ENCODE data around the gene ST8SIA2.

The ST8SIA2 gene

DNA sequence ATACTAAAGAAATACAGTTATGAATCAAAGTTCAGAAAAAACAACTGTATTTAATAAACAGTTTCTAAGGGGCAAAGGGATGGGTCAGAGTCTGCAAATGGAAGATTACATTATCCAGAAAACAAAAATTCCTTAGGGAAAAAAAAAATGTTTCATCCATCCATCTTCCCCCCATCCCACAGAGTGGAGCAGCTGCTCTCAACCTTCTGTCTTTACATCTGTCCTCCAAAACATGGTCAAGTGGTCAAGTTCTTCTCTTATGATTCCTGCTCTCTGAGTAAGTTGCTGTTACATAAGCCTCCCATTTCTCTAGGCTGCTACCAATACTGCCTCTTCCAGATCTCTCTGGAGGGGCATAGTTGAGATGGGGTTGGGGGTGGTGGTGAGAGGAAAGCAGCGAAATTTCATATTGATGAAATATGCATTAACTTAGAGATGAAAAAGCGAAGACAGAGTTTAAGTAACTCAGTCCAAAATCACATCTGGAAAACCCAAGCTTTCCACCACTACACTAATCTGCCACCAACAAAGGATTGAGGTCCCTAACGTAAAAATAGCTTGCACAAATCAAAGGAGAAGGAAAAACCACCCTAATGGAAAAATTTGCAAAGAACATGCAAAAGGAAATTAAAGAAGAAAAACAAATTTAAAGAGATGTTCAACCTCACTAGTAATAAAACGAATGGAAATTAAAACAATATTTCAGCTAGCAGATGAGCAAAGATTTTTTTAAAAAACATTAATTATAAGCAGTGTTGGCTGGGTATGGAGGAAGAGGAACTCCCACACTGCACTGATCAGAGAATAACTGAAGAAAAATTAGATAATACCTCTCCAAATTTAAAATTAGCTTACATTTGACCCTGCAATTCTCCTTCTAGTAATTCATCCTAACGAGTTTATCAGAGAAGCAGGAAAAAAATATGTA is 109.5 kb downstream of the ST8SIA2 start:
- TF ChIP-seq, protein P1, sequence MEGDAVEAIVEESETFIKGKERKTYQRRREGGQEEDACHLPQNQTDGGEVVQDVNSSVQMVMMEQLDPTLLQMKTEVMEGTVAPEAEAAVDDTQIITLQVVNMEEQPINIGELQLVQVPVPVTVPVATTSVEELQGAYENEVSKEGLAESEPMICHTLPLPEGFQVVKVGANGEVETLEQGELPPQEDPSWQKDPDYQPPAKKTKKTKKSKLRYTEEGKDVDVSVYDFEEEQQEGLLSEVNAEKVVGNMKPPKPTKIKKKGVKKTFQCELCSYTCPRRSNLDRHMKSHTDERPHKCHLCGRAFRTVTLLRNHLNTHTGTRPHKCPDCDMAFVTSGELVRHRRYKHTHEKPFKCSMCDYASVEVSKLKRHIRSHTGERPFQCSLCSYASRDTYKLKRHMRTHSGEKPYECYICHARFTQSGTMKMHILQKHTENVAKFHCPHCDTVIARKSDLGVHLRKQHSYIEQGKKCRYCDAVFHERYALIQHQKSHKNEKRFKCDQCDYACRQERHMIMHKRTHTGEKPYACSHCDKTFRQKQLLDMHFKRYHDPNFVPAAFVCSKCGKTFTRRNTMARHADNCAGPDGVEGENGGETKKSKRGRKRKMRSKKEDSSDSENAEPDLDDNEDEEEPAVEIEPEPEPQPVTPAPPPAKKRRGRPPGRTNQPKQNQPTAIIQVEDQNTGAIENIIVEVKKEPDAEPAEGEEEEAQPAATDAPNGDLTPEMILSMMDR (IDR thresholded peaks at IDR 0.05; ENCODE audit: extremely low read depth, missing control alignments): no peak
- DNase-seq (ENCODE audit: low spot score): no peak

DNA sequence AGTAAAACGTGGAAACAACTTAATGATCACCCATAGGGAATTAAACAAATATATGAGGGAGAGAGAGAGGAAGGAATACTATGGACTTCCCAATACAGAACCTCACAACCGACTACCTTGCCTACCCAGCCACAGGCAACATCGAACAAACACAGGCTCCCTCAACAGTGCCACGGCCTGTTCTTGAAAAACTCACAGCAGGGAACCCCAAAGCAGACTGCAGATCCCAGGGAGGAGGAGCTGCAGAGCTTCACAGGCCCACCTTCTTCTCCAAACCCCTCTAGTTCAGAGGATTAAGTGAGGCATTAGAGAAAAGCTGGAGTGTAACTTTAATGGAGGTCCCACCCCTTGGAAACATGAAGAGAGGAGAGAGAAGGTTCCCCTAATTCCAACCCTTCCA is 110.2 kb downstream of the ST8SIA2 start:
- no peak for DNase-seq (ENCODE audit: low spot score)
- TF ChIP-seq, protein P1 (IDR thresholded peaks at IDR 0.05; ENCODE audit: extremely low read depth, missing control alignments): no peak

DNA sequence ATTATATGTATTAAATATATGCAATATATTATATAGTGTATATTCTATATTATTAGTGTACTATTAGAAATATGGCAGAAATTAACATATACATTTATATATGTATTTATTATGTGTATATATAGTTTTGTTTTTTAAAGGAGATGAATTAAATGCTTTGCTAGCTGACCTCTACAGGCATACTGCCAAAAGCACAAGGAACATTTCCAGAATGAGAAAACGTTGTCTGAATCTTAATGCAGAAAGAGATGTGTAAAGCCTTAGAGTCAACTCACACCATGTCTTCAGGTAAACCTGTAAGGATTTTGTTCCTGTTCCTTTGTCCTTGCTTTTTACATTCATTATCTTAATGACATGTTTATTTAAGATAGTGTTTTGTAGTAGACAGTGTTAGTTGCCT is 111.9 kb downstream of the ST8SIA2 start:
- TF ChIP-seq, protein P1 (IDR thresholded peaks at IDR 0.05; ENCODE audit: extremely low read depth, missing control alignments): no peak
- no peak for DNase-seq (ENCODE audit: low spot score)

DNA sequence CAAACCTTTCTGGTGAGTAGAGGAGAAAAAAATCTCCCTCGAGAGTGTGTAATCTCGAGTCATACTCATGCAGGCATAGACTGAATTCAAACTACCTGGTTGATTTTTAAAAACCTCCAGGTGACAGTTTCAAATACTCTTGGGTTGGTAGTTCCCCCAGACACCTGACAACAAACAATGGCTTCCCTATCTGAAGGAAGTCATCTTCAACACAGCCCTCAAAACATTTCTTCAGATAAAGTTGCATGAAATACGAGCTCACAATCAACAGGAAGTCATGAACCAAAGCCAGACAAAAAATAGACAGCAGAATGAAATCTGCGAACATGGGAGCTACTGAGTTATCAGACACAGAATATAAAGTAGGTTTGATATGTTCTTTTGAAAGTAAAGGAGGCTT is 112.8 kb downstream of the ST8SIA2 start:
- TF ChIP-seq, protein P1 (IDR thresholded peaks at IDR 0.05; ENCODE audit: extremely low read depth, missing control alignments): no peak
- DNase-seq (ENCODE audit: low spot score): no peak

DNA sequence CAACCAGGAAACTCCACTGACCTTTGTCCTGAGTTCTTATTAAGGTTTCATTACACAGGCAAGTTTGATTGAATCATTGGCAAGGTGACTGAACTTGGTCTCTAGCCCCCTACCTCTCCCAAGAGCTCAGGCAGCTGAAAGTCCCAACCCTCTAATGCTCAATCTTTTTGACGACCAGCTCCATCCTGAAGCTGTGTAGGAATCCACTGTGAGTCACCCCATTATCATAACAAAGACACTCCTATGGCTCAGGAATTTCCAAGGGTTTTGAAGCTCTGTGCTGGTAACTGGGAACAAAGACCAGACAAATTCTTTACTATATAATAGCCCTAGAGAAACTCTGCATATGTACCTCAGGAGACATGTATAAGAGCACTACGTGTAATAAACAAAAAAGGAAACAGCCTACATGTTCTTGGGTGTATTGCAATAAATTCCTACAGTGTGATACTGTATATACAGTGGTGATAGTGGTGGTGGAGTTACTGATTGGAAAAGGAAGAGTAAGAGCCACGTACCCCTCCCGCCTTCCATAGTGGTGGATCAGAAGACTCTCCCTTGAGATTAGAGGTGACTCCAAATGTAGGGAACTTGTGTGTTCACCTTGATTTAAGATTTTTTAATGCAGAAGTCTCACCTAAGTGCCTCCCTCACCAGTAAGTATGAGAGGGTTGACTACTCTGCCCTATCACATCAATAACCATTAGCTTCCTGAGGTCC is 116.6 kb downstream of the ST8SIA2 start:
- TF ChIP-seq, protein P1 (IDR thresholded peaks at IDR 0.05; ENCODE audit: extremely low read depth, missing control alignments): no peak
- DNase-seq (ENCODE audit: low spot score): no peak
